Stimulated activated CD4-positive, alpha-beta T cell treated with anti-CD3 and anti-CD28 coated beads, Interleukin-1b, Interleukin-23, amount 100 ng/mL, for 1 hour (primary cell): Measurements from ENCODE around the gene FAM118A.

ENCODE experiments used
- DNase-seq, 2 donors: peaks; one replicate each; pipeline ENCODE4 v3.0.0-alpha.2; 2020; ENCODE audit warnings: low read depth in 2 of 2

The FAM118A gene

DNA sequence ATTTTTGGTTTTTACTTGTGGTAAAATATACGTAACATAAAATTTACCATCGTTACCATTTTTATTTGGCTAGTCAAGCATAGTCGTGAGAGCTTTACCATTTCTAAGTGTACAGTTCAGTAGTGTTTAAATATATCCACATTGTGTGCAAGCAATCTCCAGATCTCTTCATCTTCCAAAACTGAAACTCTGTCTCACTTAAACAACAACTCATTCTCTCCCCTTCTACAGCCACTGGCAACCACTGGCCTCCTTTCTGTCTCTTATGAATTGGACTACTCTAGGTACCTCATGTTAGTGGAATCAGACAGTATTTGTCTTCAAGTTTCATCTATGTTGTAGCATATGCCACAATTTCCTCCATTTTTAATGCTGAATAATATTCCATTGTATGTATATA is 66.3 kb downstream of the FAM118A start:
- no peak for DNase-seq

GRCh38 chr22:45376703-45377102 is 67.0 kb downstream of the FAM118A start:
- DNase-seq: no peak

GRCh38 chr22:45381348-45381747 is 71.6 kb downstream of the FAM118A start:
- DNase-seq: no peak

- DNase-seq: no peak
Observed at GRCh38 chr22:45389546-45389945, 79.8 kb downstream of the FAM118A start.
